H54 (cell line): Measurements from ENCODE around the gene NINJ1.

Experiments used
- DNase-seq: peaks from one replicate; pipeline ENCODE4 v3.0.0; 2011; ENCODE audit warnings: low spot score, mixed read lengths; ENCODE audit not compliant: insufficient read length
- FAIRE-seq: peaks from 3 replicates; lab custom pipeline; 2011; peaks lifted over from hg19 to GRCh38; lab: Jason Lieb, UNC
- POLR2A ChIP-seq: IDR thresholded peaks from 2 replicates; pipeline ENCODE4 v1.6.1; 2011; ENCODE audit warnings: low read depth, mild to moderate bottlenecking, low read length

NINJ1 gene

GRCh38 chr9:93100276-93100636 is 33.8 kb downstream of the NINJ1 start:
- TF ChIP-seq POLR2A: no peak
- DNase-seq (no peak), FAIRE-seq (no peak)

- DNase-seq (no peak), FAIRE-seq (no peak)
- TF ChIP-seq POLR2A: no peak
Observed at GRCh38 chr9:93099551-93100275, 34.3 kb downstream of the NINJ1 start.

GRCh38 chr9:93098236-93098946 is 35.7 kb downstream of the NINJ1 start:
- DNase-seq (peak; percentile 93), FAIRE-seq (peak; percentile 99)
- TF ChIP-seq POLR2A: no peak

GRCh38 chr9:93097511-93098201 is 36.4 kb downstream of the NINJ1 start:
- DNase-seq (no peak), FAIRE-seq (no peak)
- no peak for TF ChIP-seq POLR2A

- no peak for FAIRE-seq
- no peak for TF ChIP-seq POLR2A
- DNase-seq: no peak
Observed at GRCh38 chr9:93096811-93097382, 37.2 kb downstream of the NINJ1 start.

- TF ChIP-seq POLR2A: peak; percentile 62
- no peak for FAIRE-seq
- DNase-seq: peak; percentile 27
Observed at GRCh38 chr9:93096131-93096802, 37.8 kb downstream of the NINJ1 start, which contains the start of gene CARD19. TSS of gene CARD19 (plus strand) at chr9:93096217. CDS start at chr9:93096346, 129 bp downstream.

GRCh38 chr9:93095205-93096130 is 38.6 kb downstream of the NINJ1 start:
- no peak for FAIRE-seq
- TF ChIP-seq POLR2A: peak; percentile 43; the same call in 1 of the 2 replicates
- DNase-seq: peak; percentile 93

- no peak for FAIRE-seq
- TF ChIP-seq POLR2A: no peak
- DNase-seq: no peak
Observed at GRCh38 chr9:93094658-93095204, 39.3 kb downstream of the NINJ1 start.

- FAIRE-seq (no peak), DNase-seq (no peak)
- no peak for TF ChIP-seq POLR2A
Observed at GRCh38 chr9:93093877-93094657, 40.0 kb downstream of the NINJ1 start.

GRCh38 chr9:93093127-93093876 is 40.7 kb downstream of the NINJ1 start:
- DNase-seq (no peak), FAIRE-seq (no peak)
- TF ChIP-seq POLR2A: no peak

- no peak for DNase-seq
- TF ChIP-seq POLR2A: no peak
- FAIRE-seq: no peak
Observed at GRCh38 chr9:93092251-93092991, 41.6 kb downstream of the NINJ1 start.
